ENCODE results near the gene ANK2.

The ANK2 gene

DNA sequence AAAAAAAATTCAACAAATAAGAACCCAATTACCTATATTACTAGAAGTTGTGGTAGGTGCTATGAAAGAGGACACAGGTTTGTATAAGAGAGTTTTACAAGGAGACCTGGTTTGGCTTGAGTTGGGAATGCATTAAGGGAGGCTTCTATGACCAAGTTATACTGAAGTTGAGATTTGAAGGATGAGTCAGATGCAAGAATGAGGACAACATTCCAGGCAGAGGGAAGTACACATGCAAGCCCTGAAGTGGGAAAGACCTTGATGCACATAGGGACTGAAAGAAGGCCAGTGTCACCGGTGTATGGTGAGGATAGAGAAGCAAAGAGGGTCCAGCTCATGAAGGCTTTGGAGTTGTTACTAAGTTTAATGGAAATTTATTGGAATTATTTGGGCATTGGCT lies 52.2 kb downstream of the ANK2 start:
- no peak for DNase-seq

- DNase-seq: no peak
Measured at GRCh38 chr4:113103556-113103955, 54.1 kb downstream of the ANK2 start.

DNA sequence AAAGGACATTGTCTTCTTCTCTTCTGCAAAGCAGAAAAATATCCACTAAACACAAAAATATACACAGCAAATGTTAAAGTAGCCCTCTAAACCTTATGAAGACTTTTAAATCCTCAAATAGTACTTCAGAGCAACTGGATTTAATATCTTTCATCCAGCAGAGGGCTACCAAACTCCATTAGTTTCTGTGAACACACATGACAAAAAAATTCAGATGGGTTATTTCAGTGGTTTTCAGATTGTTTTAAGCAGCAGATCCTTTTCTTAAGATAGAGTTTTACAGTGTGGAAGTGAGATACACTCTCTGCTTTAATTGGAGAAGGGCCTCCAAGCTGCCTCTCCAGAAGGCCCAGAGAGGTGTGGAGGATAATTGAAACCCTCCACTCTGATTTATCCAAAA lies 56.7 kb downstream of the ANK2 start:
- DNase-seq: no peak

GRCh38 chr4:113109106-113109718 lies 59.8 kb downstream of the ANK2 start:
- no peak for DNase-seq

DNA sequence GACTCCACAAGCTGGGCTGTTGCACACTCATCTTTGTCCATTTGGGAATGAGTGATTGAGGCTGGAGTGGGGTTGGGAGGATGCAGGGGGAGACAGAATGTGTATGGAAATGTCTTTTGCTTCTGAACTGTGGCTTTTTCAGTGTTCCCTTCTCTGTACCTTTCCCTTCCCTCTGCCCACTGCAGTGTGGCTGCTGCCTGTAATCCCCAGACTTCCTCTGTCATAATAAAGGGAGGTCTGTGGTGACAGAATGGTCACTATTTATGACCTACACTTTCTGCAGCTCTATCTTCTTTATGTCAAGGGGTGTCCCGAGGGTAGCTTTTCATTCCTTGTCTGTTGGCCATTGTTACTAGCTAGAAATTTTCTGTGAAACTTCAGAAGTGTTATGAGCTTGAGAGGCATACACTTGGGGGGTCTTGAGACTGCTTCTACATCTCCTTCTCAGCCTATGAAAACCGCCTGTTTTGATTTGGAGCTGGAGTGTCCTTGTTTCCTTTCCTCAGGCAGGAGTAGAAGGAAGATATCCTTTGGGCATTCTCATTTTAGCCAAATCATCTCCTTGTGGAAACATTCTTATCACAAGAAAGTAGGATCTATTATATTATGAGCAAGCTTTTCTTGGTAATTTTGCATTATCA lies 63.0 kb downstream of the ANK2 start:
- no peak for DNase-seq

DNA sequence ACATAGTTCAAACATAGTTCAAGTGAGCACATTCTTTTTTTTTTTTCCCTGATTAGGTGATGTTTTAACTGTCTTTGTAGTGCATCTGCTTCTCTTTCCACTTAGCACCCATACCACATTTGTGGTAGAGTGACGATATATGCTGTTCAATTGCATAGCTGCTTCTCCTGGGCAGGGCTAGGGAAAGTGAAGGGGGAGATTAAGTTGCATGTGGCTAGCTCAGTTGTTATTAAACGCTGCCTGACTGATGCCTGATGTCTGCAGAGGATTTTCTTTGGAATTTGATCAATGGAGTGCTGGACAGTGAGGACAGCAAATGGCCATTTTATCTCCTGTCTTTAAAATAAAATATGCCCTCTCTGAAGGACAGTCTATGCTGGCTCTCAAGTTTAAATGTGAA lies 63.7 kb downstream of the ANK2 start:
- no peak for DNase-seq

GRCh38 chr4:113114884-113115283 lies 65.4 kb downstream of the ANK2 start:
- DNase-seq: no peak

DNA sequence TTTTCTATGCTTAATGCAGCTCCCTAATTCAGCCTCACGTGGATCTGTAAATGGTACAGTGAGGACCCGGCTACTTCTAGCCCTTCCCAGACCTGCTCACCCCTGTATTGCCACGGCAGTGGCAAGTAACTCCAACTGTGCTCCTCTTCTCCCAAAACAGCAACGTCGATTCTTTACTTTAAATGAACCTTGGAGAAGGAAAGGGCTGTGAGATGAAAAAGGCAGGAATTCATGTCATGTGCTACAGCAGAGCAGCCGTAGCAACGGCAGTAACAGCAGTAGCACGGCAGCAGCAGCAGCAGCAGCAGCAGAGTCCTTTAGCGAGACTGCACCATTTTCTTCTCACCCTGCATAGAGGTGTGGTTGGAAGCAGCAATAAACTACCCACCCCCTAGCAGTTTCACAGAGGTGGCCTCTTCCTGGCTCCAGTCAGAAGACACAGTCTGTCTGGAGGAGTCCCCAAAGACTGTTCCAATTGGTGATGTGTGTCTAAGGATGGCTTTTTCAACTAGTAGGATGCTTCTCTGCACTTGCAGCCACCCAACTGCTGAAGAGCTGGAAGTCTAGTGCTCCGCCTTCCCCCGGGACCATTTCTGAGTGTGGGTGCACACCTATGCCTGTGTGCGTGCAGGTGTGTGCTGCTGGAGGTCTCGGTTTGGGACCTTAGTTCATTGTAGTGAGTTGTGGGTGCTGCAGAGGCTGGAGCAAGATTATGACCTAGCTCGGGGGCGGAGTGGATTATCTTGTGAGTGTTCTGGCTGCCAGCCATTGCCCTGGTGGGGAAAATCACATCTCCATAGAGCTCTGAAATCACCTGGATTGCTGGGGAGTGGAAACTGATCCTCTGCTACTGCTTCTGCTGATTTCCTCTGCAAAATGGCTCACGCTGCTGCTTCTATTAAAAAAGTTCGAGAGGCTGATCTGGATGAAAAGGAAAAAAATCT lies 67.2 kb downstream of the ANK2 start:
- DNase-seq: no peak

- DNase-seq: no peak
Measured at GRCh38 chr4:113117358-113117702, 67.9 kb downstream of the ANK2 start.

- DNase-seq: no peak
Measured at GRCh38 chr4:113122066-113122465, 72.6 kb downstream of the ANK2 start.

- no peak for DNase-seq
Measured at GRCh38 chr4:113125418-113125817, 76.0 kb downstream of the ANK2 start.

DNA sequence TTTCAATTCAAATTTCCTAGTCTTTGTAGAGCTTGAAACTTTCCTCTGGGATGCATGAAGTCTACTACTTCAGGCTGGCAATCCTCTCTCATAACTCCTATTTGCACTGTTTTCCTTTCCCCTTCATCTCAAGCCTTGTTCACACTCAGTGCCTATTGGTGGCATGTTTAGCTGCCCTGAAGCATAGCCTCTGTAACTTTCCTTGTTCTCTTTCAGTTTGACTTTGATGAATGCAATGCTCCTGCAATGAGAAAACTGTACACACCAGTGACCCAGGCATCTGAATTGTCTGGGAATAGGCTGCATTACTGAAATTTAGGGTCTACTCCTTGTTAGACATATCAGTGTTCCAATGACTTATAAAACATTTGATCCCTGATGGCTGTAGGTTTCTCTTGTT lies 81.7 kb downstream of the ANK2 start:
- no peak for DNase-seq

DNA sequence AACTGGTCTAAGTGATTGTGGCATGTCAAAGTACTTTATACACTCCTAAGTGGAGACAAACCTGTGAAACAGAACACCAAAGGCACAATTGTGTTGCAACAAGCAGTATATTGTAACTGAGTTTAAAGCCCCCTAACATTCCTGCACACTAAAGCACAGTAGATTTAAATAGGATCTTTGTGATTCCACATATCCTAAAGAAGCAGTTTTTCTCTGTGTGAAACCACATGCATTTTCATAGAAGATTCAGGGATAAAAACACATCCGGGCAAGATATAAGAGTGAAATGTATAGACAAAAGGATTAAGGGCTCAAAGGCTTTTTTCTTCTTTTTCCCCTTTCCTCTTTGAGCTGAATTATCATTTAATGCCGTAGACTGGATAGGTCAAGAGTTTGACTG lies 82.2 kb downstream of the ANK2 start:
- DNase-seq: no peak

DNA sequence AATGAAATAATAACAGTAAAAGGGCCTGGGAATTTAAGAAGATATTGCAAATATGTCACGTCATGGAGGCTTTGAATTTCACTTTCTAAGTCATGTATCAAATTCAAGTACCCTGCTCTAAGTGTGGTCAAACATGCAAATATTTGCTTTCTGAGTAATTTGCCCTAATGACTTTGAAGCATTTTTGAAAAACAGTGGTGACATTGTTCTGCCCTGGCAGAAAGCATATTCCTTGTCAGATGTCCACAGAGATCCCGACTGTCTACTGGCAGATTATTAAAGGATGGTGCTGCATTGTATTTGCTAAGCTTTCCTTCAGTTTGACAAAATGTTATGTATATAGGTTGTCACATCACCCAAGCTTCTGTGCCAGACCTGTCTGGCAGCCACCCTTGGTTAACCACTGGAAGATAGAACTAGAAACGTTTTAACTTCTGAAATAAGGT lies 92.5 kb downstream of the ANK2 start:
- no peak for DNase-seq

- no peak for DNase-seq
Measured at GRCh38 chr4:113142351-113142750, 92.9 kb downstream of the ANK2 start.

- no peak for DNase-seq
Measured at GRCh38 chr4:113144091-113144490, 94.6 kb downstream of the ANK2 start.

GRCh38 chr4:113145147-113145518 lies 95.7 kb downstream of the ANK2 start:
- no peak for DNase-seq

GRCh38 chr4:113145519-113146291 lies 96.3 kb downstream of the ANK2 start:
- DNase-seq: no peak

DNA sequence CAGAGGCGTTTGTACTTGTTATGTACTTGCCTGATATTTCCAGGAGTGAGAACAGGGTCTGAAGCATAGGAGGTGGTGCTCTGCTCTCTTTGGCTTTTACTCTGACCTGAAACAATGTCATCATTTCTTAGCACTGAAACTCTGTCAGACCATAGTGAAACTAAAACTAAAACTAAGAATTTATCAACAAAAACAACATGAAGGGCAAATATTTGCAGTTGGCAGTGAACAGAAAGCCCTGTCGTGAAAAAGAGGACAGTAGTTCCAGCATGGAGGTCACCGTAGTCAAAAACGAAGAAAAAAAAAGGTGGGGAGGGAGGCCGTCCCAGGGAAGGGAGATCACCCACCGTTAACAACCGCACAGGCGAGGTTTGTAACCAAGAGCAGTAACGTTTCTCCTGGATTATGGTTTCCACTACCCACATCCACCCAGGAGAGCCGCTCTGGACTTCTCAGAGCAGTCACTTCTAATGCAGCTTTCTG lies 97.5 kb downstream of the ANK2 start:
- no peak for DNase-seq

DNA sequence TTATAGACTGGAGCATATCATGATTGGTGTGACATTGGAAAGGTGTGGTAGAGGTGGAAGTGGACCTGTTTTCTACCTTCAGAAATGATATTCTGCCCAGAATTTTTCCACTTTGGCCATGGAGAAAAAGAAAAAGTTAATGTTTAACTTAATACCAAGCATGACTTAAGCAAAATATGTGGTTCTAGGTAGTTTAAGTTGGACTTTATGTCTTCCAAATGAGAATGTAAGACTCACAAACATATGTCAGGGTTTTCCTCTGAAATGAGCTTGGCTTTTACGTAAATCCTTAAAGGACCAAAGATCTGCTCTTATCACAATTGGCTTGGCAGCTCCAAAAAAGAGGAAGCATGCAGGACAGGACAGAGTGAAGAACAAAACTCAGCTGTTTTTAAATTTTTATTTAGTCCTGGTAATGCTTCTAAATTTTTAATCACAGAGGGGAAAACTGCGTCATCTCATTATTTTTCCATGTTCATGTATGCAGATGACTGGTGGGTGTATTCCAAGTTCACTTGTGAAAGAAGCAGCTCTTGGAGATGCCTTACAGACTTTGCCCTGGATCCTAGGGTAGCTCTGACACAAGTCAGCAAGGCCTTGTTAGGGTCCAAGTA lies 98.2 kb downstream of the ANK2 start:
- DNase-seq: no peak

DNA sequence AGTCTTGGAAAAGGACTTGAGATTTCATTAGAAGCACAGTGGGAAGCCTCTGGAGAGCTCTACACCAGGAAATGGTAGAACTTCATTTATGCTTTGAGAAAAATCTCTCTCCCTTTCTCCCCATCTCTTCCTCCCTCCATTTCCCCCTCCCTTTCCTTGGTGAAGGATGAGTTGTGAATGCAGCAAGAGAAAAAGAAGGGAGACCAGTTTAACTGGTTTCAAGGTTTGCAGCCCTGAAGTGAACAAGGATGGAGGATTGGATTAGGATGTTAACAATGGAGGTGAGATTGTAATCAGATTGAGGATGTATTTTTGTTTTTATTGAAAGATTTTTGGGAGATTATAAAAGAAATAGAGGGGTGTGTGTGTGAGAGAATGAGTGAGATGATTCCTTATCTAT lies 99.5 kb downstream of the ANK2 start:
- DNase-seq: no peak

DNA sequence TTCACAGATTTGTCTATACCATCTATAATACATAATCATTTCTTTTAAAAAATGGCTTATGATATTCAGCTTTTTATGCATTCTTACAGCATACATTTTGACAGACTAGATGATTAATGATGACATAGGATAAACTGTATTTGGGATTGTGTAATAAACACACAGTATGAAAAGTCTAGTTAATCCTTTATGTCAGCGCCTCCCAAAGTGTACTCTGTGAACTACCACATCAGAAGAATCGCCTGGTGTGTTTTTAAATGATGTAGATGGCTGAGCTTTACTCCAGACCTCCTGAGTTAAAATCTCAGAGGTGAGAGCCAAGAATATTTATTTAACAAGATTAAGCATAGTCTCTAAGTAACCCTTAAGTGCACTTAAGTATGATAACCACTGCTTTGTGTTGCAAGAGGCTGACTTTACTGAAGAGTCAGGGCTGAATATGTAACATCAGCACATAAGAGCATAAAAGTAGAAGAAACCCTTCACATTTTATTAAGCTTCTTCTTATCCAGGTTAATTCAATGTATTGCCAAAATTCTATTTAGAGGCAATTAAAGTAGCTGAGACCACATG lies 104.2 kb downstream of the ANK2 start:
- DNase-seq: no peak
